ENCODE data around the gene NPFF.
"Not testable (repeated sequence)": the region's sequence is repeated elsewhere in the genome, so short reads cannot be mapped to it uniquely, and the experiment has no call there.

The NPFF gene

GRCh38 chr12:53493610-53494391 is 13.5 kb downstream of the NPFF start:
- DNase-seq: peak; percentile 42

DNA sequence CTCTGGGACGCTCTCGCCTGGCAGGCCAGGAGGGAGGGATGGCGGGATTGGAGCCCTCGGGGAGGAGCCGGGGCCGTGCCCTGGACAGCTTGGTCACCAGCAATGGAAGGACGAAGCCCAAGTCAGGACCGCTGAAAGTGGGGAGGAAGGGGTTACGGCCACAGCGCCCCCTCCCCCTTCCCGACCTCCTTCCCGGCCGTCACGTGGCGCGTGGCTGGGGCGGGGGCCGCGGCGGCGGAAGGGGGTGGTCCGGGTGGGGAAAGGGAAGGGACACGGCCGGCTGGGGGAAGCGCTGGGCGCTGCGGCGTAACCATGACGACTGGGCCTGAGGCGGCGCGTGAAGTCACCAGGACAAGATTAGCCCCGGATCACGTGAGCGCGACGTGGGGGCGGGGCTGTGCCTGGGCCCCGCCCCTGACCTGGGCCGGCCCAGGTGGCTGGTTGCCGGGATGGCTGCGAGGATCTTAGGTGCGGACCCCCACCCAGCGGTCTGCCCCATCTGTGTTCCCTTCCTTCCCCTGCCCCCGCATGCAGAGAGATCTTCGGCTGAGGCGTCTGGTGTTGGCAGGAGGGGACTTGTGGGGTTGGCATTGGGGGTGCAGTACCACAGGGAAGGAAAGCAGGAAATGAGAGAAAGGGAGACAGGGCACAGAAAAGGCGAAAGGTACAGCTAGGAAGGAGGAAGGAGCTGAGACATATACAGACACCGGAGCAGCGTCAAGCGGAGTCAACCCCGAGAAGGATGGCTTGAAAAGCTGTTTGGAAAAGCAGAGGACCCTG is 14.3 kb downstream of the NPFF start:
- DNase-seq: peak; percentile 96

DNA sequence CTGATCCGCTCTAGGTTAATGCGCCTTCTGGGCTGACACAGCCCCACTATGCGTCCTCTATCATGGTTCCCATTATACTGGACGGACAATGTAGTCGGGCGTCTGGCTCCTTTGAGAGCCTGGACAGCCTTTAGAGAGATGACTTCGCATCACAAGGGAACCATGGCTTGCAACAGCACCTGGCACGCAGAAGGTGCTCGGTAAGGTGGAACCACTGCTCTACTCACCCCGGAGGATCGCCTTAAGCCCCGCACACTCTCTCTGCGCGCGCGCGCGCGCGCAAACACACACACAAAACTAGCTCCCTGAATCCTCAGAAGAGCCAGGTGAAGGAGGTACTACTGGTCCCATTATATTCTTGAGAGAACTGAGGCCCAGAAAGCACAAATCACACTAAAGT is 15.1 kb downstream of the NPFF start:
- peak; percentile 13 for DNase-seq

GRCh38 chr12:53489242-53489864 is 17.9 kb downstream of the NPFF start:
- DNase-seq: no peak

DNA sequence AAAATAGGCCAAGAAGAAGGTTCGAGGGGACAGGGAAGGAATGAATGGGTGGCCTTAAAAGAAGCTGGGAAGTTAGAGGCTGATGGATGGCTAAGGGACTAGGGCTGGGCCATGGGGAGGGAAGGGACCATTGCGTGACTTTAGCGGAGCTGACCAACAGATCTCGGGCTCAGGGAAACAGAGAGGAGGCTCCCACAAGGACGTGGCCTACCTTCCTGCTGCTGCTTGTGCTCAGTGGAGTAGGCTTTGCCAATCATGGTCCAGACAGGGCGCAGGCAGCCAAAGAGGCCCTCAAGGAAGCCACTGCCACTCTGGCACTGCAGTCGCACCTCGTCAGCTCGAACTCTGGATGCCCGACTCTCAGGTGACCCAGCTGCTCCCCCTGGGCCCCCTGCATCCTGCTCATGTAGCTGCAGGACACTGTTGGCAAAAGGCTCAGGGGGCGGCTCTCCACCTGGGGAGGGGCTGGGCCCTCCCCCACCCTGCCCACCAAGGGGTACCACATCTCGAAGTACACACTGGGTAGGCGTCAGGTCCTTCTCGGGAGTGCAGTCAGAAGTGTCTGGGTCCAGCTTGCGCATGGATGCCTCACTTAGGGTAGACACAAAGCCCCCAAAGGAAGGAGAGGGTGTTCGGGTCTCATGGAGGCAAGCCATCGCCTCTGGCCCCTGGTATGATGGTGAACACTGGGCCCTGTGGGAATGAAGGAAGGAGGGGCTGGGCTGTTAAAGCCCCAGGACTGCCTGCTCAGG is 20.4 kb downstream of the NPFF start:
- no peak for DNase-seq

DNA sequence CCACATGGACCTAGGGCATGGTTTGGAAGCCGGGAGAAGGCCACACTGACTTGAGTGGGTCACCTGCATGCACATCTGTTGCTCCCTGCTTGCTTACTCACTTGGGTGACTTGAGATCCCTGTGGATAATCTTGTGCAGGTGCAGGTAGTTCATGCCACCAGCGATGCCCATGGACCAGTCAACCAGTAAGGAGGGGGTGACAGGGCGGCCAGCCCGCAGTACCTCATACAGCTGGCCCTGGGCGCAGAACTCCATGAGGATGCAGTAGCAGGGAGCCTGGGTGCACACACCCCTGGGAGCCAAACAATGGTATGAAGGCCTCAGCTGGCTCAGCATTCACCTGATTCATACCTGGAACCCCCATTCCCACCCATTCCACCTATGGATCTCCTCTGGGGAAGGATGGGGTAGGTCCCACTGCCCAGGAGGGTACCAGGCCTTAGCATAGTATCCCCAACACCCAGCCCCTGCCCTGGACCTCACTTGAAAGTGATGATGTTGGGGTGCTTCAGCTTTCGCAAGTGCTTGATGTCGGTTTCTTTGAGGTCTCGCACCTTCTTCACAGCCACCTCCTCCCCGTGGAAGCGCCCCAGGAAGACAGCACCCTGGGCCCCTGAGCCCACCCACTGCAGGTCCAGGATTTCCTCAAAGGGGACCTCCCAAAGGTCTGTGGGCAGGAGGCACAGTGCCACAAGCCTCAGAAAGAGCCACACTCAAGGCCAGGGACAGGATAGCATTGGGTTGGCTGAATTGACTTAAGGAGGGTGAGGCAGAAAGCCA is 21.1 kb downstream of the NPFF start:
- no peak for DNase-seq

DNA sequence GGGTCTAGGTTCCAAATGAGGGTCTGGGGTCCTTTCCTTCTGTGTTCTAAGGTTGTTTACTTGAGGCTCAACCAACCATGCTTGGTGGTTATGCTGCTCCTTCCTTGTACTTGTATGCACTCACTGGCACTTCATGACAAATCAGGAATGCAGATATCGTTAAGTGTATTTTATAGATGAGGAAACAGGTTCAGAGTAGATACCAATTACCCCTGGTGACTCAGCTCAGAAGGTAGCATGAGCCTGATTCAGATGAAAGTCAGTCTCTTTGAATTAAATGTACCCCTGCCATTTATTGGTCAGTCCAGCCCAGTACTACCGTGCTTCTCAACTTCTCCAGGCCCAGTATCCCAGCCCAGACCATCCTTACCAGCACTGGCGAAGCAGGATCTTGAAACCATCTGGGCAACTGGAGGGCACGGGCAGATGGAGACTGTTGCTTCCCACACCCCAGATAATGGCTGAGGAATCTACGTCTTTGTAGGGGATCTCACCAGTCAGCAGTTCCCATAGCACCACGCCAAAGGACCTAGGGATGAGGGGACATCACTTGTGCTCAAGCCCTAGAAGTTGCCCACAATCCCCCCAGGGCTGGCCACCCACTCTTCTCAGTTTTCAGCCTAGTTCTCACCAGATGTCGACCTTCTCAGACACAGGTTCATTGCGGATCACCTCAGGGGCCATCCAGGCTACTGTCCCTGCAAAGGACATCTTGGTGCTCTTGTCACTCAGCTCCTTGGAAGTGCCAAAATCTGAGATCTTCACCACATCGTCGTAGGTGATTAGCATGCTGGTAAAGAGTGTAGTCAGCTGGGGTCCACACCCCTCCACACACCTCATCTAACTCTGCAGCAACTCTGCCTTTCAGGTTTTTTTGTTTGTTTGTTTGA is 22.4 kb downstream of the NPFF start:
- DNase-seq: no peak

- no peak for DNase-seq
These were observed 23.3 kb downstream of the NPFF start for GRCh38 chr12:53483979-53484377.

DNA sequence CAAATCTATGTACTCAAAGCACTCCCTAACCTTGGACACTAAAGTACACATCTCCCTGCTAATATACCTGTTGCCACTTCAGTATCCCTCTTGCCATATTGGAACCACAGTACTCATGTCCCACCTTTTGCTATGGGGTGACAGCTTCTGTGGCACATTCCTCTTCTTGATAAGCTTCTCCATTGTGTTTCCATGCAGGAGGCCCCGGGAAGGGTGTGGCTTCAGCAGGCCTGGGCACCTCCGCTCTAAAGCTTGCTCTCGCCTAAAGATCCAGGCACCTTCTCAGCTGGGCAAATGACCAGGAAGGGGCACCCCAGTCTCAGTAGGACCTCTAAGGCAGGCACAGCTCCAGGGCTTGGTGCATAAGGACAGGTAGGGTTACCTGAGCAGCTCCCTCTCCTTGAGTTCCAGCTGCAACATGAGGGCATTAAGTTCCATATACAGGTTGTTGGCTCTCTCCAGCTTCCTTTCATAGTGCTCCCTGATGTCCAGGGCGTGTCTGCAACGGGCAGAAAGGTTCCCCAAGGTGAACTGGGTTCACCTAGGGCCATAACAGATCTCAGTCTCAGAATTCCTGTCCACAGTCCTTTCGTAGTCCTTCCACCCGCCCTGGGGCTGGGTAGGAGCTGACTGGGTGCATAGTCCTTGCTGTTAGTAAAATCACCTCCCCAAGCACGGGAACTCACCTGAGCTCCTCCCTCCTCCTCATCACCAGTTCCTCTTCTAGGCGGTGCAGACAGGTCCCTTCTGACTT is 23.9 kb downstream of the NPFF start:
- no peak for DNase-seq

DNA sequence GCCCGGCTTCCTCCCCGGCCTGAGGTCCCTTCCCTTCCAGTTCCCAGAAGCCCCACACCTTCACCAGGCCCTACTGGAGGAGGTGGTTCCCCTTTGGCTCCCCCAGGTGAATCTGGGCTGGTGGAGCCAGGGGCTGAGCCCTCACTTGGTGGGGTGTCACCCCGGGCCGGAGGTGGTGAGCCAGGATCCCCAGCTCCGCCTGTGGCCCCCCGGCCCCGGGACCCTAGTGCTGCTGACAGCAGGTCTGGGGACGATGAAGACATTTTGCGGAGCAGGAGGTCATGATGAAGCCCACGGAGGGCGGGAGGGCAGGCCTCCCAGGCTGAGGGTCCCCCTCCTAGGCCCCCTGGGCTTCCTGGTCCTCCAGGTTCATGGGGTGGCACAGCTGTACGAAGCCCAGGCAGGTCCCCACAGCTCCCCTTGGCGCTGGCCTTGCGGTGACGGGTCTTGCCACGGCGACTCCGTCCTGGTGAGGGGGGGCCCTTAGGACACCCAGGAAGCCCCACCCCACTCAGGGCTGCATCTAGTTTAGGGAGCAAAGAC is 24.6 kb downstream of the NPFF start:
- DNase-seq: no peak

GRCh38 chr12:53481939-53482586 is 25.2 kb downstream of the NPFF start:
- no peak for DNase-seq

- DNase-seq: not testable (repeated sequence)
These were observed 25.8 kb downstream of the NPFF start for GRCh38 chr12:53481458-53481857.

GRCh38 chr12:53480491-53481442 is 26.5 kb downstream of the NPFF start:
- DNase-seq: no peak

GRCh38 chr12:53479331-53479730 is 28.0 kb downstream of the NPFF start:
- DNase-seq: no peak

DNA sequence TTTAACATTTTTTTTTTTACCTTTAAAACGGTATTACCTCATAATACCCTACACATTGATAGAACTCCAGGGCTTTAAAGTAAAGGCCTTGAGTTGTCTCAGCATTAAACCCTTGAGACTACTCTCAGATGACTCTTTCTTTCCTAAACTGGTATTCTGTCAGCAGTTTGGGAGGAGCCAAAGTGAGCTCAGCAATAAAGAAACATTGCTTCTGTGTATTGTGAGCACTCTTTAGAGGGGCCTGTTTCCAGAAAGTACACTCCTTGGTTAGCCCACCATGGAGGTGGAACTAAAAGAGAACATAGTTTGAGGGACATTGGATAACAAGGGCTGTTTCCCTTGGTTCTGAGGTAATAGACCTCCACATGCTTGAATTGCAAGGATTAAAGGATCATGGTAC is 28.4 kb downstream of the NPFF start:
- no peak for DNase-seq

DNA sequence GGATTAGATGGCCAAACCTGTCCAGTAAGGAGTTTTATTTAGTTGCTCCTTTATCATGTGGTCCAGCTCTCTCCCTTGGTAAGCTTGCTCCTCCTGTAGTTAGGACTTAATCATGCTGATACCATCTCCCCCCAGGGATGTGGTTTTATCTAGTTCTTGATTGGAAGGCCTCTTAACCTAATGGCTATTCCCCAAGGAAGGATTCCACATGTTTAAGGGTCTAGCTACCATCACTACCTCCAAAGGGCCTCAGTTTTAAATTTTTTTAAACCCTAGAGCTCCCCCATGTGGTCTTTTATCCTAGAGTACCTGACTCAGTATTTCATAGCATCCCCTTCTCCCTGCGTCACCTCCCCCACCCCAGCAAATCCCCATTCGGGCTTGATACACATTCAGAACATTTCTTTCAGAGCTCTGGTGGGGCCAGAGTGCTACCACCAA is 30.5 kb downstream of the NPFF start:
- DNase-seq: no peak

- no peak for DNase-seq
These were observed 32.5 kb downstream of the NPFF start for GRCh38 chr12:53474819-53475218.

- no peak for DNase-seq
These were observed 33.2 kb downstream of the NPFF start for GRCh38 chr12:53474077-53474476.
